ENCODE results near the gene MED20. TPM values are rescaled to one million over a fixed set of nuclear protein-coding genes. Genes with fewer than 3 reads are reported as not detected.

MED20 gene
- total RNA-seq, 1 experiment from 2014 or later = 24.5 TPM

DNA sequence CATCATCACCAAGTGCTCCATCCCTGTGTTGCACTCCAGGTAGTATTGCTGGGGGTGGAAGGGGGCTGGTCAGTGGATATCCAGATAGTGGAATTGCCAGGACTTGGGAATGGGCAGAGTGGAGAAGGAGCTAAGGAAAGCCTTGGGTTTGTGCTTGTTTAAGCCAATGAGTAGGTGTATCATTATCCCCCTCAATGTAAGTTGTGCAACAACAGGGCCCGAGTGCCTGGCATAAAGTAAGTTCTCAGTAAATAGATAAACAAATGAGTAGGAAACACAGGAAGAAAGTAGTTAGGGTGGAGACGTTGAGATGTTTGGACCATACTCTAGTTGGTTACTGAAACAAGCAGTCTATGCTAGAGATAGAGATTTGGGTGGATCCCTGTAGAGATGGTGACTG lies 10.9 kb upstream of the MED20 start:
- POLR2A ChIA-PET = no interaction called here
- H3K27me3 ChIP-seq (ENCODE audit: control insufficient read depth, insufficient read depth, low read length) = no peaks in the 10 kb centered on the region
- TF ChIP-seq POLR2AphosphoS5 (IDR thresholded peaks at IDR 0.05; ENCODE audit: low read depth, low read length) = no peak
- TF ChIP-seq TCF7L2 (IDR thresholded peaks at IDR 0.05; ENCODE audit: low read depth, low read length) = no peak
- TF ChIP-seq REST (IDR thresholded peaks at IDR 0.05; ENCODE audit: insufficient read depth in 1 of 2, low read depth in 2 of 2, low read length in 1 of 2) = no peak
- TF ChIP-seq, protein P1, sequence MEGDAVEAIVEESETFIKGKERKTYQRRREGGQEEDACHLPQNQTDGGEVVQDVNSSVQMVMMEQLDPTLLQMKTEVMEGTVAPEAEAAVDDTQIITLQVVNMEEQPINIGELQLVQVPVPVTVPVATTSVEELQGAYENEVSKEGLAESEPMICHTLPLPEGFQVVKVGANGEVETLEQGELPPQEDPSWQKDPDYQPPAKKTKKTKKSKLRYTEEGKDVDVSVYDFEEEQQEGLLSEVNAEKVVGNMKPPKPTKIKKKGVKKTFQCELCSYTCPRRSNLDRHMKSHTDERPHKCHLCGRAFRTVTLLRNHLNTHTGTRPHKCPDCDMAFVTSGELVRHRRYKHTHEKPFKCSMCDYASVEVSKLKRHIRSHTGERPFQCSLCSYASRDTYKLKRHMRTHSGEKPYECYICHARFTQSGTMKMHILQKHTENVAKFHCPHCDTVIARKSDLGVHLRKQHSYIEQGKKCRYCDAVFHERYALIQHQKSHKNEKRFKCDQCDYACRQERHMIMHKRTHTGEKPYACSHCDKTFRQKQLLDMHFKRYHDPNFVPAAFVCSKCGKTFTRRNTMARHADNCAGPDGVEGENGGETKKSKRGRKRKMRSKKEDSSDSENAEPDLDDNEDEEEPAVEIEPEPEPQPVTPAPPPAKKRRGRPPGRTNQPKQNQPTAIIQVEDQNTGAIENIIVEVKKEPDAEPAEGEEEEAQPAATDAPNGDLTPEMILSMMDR (IDR thresholded peaks at IDR 0.05) = no peak
- TF ChIP-seq SIN3A (IDR thresholded peaks at IDR 0.05; ENCODE audit: borderline replicate concordance, insufficient read depth, low read depth, low read length) = no peak
- BruUV-seq (replicated peaks) = no TSS peak
- in situ Hi-C loops (cut with HindIII; ENCODE audit: low pct_unique_long_range_greater_than_20kb, low sequenced_read_pairs) = no loop called here
- intact Hi-C loops (cut with micrococcal nuclease; ENCODE audit: unreplicated experiment) = no loop called here
- no peak overlapping the region for H3K27ac ChIP-seq (ENCODE audit: low read length)
- H3K36me3 ChIP-seq (ENCODE audit: control insufficient read depth, insufficient read depth, low read length) = peaks cover 28% of the 10 kb centered on the region
- ATAC-seq (no peak), DNase-seq (ENCODE audit: low read depth, low spot score) (no peak)
- H3K4me3 ChIP-seq (ENCODE audit: low read depth in 2 of 2, low read length in 2 of 2) = no peak overlapping the region
- H3K9me3 ChIP-seq (ENCODE audit: control insufficient read depth, insufficient read depth, low read depth, low read length) = no peaks in the 10 kb centered on the region
- H3K4me1 ChIP-seq (ENCODE audit: control insufficient read depth, insufficient read depth, low read length) = peaks cover 21% of the 10 kb centered on the region
- CTCF ChIA-PET = no interaction called here

DNA sequence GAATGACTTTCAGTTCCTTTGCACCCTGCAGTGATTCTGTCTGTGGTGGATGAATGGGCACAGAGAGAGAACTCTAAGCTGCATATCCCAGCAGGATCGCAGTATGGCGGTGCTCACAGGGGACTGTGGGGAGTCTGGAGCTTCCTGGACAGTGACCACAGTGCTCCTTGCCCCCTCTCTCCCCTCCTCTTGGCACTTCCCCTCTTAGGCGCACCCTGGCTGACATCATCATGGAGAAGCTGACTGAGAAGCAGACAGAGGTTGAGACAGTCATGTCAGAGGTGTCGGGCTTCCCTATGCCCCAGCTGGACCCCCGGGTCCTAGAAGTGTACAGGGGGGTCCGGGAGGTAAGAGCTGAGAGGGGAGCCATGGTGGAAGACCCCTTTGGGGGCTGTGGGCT lies 9.0 kb upstream of the MED20 start:
- no peak overlapping the region for H3K4me3 ChIP-seq (ENCODE audit: low read depth in 2 of 2, low read length in 2 of 2)
- TF ChIP-seq POLR2AphosphoS5 (IDR thresholded peaks at IDR 0.05; ENCODE audit: low read depth, low read length) = no peak
- no peak for TF ChIP-seq TCF7L2 (IDR thresholded peaks at IDR 0.05; ENCODE audit: low read depth, low read length)
- TF ChIP-seq REST (IDR thresholded peaks at IDR 0.05; ENCODE audit: insufficient read depth in 1 of 2, low read depth in 2 of 2, low read length in 1 of 2) = no peak
- no peak for TF ChIP-seq SIN3A (IDR thresholded peaks at IDR 0.05; ENCODE audit: borderline replicate concordance, insufficient read depth, low read depth, low read length)
- TF ChIP-seq, protein P1 (IDR thresholded peaks at IDR 0.05) = no peak

More for the DNA sequence above, 9.0 kb upstream of the MED20 start:
- no TSS peak for BruUV-seq (replicated peaks)
- DNase-seq (ENCODE audit: low read depth, low spot score) (no peak), ATAC-seq (no peak)
- CTCF ChIA-PET = interaction anchor here (1.3 kb wide), 1 partner anchor 9 kb away, joined by 4 read pairs; the partner anchor contains the start of genes BYSL and MED20
- intact Hi-C loops (cut with micrococcal nuclease; ENCODE audit: unreplicated experiment) (no loop called here), in situ Hi-C loops (cut with HindIII; ENCODE audit: low pct_unique_long_range_greater_than_20kb, low sequenced_read_pairs) (no loop called here)
- Histone ChIP-seq H3K27me3 (ENCODE audit: control insufficient read depth, insufficient read depth, low read length) (no peaks in the 10 kb centered on the region), H3K9me3 (ENCODE audit: control insufficient read depth, insufficient read depth, low read depth, low read length) (no peaks in the 10 kb centered on the region), H3K36me3 (ENCODE audit: control insufficient read depth, insufficient read depth, low read length) (peaks cover 28% of the 10 kb centered on the region), H3K27ac (ENCODE audit: low read length) (no peak overlapping the region), H3K4me1 (ENCODE audit: control insufficient read depth, insufficient read depth, low read length) (peaks cover 7% of the 10 kb centered on the region)
- POLR2A ChIA-PET = no interaction called here

Data from Panc1 (cell line).